NOMO-1 treated with dmso at 0.1 percent for 144 hours (cell line): Measurements from ENCODE around the gene FRAS1.
"Not testable (repeated sequence)": the region's sequence is repeated elsewhere in the genome, so short reads cannot be mapped to it uniquely, and the experiment has no call there.

ENCODE experiments used
- DNase-seq: peaks from one replicate; lab custom pipeline; 2025; ENCODE audit not compliant: unreplicated experiment; lab: John Stamatoyannopoulos, UW

Gene FRAS1

DNA sequence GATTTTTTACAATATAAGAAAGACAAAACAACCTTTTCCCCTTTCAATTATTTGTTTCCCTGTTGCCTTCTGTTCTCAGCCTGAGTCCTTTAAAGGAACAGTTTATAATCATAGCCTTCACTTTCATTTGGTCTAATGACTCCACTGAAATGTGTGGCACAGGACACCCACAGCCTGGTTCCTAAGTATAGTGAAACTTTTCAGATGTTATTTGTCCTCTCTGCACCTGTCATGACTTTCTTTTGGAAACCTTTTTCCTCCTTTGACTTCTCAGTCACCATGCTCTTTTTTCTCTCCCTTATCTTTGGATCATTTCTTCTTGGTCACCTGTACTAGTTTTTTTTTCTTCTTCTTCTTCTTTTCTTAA is 256.6 kb downstream of the FRAS1 start:
- DNase-seq: no peak

DNA sequence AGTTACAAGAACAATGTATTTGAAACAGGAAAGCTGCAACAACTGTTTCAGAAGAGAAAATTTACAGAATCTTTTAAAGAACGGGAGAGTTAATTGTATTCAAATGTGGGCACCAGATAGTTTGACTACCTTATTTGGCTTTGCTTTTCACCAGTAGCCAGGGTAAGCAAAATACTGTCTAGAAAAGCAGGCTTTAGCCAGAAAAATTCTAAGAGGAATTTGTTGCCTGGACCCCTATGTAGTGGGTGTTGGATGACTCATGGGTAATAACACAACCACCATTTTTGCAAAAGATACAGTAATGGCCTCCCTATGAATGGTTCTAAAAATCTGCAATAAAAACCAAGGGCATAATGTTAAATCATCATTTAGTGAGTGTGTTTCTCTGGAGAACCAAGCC is 261.0 kb downstream of the FRAS1 start:
- DNase-seq: no peak

DNA sequence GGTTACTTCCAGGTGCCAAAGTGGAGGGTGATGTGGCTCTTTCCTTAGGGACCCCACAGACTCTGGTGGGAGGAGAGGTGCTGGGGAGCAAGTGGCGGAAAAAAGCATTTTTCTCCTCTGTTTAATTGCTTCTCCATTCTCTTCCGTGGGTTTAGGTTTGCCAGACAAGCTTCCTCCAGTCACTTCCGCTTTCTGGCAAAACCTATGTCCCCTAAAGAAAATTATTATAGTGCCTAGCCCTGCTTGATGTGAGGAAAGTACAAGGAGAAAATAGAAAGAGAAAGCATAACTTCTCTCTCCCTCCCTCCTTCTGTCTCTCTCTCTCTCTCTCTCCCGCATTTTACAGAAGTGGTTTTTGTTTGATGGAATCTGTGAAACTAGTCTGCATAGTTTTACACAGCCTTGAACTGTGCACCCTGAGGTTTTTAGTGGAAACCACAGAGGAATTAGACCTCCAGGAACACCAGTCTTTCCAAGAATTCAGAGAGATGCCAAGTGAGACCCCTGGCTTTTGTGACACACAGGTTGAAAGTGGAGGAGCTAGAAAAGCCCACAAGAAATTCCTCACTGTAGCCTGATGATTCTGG is 263.3 kb downstream of the FRAS1 start:
- peak; percentile 67 for DNase-seq

DNA sequence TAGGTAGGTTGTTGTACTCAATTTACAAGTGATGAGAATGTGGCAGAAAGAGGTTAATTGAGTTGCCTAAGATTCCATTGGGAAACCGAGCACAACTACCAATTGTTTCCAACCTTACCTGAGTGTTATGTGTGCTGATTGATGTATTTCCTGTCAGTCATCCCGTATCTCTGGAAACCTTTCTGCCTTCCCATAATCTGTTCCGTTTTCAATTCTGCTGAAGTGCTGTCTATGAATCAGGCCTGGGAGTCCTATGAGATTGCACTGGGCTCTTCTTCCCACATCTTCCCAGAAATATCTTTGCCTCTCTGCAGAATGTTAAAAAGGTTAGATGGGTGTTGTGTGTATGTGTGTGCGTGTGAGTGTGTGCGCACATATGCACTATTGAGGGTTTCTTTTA is 264.9 kb downstream of the FRAS1 start:
- no peak for DNase-seq

DNA sequence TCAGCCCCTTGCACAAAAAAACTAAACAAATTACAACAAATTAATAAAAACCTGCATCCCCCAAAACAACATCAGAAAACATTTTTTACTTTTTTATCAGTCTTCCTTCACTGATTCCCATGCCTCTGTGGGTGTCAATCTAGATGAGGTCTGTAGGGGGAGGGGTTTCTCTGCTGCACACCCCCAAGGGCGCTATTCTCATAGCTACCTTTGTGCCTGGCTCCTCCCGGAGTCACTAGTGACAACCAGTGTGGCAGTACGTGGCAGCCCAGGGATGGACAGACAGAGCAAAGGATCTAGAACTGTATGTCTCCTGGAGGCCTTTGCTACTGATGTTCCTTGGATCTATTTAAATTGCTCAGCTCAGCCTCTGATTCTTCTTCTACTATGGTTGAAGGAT is 266.3 kb downstream of the FRAS1 start:
- DNase-seq: no peak

DNA sequence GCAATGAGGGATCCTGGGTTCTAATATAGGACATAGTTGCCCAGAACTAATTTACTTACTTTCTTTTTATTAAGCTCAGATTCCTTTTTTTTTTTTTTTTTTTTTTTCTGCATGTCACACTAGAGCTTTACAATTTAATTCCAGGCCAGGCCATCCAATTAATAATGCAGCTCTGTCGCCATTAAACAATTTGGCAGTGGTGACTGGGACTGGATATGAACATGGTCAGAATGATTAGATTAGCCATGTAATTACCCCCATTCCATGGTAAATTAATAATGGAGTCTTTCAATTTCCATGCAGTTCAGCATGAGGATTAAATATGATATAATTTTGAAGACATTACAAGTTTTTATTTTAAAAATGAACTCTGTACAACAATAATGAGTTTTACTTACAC is 267.5 kb downstream of the FRAS1 start:
- no peak for DNase-seq

DNA sequence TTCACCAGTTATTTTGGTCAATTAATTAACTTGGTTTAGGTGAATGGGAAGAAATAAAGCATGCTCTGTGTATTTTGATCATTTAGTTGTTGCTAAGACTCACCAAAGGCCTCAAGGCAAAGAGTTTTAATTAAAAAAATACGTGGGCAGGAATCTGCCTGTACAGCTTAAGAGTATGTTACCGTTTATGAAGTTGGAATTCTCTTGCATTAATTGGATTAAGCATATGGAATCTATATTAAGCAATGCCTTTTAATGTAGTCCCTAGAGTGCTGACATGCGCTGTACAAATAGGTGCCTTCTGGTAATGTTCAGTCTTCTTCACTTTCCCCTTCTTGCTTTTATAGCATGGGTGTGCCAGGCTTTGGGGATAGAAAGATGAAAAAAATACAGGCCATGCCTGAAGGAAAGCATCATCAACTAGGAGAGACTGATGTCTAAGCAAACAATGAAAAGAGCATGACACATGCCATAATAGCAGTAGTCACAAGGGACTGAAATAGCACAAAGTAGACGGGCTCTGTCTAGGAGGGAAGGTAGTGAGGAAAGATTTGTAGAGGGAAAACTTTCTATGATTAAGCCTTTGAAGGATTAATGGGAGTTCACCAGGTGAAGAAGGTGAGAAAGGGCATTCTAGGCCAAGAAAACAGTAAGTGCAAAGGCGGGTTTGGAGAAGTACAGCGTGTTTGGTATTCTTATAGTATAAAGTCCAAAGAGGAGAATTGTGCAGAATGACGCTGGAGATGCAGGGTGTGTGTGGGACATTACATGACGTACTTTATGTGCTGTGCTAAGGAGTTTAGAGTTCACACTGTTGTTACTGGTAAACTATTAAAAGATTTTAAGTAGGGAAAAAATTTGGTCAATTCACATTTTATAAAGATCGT is 268.4 kb downstream of the FRAS1 start:
- DNase-seq: no peak

DNA sequence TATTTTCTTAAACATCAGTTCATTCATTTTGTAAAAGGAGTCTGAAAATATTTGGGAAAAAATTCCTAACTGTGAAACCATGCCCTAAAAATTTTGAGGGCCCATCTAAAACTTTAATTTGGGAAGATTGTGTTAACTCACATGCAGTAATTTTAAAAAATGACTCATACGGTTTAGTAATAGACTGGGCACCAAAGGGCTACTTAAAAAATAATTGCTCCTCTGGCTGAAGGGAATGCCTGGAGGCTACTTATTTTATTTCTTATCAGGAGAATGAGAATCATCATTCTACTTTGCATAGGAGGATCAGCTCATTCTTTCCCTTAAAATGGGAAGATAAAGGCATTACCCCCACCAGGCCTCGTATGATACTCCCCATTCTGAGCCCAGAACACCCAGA is 271.5 kb downstream of the FRAS1 start:
- DNase-seq: not testable (repeated sequence)

DNA sequence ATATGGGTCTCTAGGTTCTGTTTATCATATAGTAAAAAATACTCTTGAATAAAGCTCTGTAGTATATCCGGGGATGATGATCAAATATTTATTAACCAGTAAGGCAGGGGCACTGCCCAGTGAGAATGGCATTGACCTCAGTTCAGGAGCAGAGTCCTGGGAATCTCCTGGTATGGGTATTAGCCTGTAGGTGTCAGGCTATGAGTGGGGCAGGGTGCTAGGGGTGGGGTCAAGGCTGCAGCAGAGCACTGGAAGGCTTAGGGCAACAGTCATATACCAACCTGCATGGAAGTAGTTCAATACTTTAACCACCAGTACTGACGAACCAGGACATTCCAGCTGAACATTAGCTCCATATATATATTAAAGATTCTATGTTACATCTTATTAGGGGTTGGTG is 274.1 kb downstream of the FRAS1 start:
- DNase-seq: no peak

DNA sequence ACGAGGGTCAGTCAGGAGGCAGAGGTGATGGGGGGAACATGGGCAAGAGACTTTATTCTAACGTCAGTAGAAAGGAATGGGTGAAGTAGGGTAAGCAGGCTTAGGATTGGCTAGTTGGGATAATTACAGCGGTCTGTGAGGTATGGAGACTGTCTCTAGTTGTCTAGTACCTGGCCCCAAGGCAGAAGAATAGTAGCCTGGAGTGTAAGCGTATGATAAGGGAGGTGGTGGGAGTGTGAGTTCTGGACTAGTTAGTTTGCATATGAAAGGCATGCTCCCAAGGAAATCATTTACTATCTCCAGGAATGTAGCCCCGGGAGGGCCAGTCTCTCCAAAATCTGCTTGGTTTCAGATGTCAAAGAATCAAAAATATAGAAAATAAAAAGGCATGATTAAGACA is 274.8 kb downstream of the FRAS1 start:
- no peak for DNase-seq

DNA sequence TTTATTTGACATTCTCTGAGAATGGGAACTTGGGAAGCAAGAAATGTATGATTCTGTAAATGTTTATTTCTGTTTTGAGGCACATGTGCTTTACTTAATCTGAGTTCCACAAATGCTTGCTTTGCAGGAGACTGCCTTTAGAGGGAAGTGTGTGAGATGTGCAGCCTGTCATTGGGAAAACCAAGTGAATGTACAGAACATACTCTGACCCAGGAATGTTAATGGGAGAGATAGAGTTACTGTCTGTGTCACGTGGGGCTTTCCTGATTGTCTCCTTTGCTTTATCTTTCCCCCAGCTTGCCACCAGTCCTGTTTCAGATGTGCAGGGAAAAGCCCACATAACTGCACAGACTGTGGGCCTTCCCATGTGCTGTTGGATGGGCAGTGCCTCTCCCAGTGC is 275.9 kb downstream of the FRAS1 start:
- DNase-seq: no peak

DNA sequence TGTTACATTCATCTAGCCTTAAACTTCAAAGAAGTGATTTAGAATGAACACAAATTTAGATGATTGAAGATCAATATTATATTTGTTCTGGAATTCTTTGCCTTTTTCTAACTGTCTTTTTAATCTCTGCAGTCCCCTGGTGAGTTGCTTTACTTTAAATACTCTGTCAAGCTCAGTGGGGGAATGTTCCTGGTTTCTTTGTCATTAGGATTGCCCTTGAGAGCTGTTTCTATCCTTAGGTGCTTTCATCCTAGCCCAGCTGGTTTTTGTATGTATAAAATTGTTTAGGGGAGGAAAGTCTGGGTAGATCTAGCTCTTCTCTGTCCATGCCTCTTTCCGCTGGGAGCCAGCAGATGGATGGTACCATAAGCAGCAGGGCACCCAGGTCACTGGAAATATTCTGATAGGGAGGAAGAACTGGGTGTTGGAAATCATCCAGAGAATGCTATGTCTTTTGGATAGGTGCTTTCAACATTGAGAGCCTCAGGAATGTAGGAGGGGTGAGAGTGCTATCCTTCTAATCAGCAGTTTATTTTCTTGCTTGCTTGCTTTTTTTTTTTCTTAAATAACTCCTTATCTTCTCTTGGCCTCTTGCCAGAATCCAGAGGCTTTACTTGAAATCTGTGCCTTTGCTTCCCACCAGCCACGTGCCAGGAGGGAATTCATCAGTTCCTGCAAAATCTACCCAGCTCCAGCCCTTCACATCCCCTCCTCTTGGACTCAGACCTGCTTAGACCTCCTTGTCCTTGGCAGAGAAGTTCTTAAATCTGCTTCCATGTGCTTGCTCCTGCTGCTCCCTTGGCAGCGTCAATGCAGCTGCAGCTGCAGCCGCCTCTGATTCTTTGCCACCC is 279.2 kb downstream of the FRAS1 start:
- no peak for DNase-seq

DNA sequence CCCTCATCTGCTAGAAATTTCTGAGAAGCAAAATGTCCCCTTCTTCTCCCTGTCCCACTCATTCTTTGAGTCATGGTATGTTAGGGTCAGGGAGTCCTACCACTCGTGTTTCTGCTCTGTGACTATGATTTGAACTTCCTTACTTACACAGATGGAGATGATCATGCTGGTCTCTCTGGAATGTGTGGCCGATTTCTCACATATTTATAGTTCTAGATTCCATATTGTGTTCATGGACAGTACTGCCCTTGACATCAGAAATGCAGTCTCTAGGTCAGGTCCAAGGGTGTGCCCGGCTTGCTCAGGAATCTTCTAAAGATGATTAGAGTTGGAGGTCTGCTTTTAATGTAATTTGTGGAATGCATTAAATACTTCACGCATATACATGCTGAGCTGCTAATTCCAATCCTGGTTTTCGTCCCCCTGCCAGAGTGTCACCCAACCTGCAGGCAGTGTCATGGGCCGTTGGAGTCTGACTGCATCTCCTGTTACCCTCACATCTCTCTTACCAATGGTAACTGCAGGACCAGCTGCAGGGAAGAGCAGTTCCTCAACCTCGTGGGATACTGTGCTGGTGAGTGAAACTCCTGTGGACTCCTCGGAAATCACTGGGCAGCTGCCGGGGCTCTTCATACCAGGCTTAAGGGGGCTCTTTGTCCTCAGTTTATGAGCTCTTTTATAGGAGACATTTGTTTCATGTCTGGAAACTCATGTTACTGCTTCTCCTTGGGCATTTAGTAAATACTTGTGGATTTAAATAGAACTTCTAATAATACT is 280.3 kb downstream of the FRAS1 start:
- no peak for DNase-seq

DNA sequence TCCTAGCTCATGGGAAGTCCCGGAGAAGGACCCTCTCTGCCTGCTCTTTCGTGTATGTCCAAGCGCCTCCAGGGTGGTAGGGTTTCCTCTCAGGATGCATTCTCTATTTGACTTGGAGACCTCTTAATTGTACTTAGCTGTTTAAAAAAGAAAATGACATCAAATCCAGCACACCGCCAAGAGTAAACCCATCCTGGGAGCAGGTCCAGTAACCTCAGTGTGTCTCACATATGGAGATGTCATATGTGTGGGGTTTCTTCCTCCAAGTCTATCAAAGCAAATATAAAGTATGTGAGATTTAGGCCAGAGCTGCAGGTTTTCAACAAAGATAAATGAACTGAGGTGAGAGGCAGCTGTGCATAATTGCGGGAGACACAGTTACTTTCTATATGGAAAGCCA is 285.0 kb downstream of the FRAS1 start:
- no peak for DNase-seq

DNA sequence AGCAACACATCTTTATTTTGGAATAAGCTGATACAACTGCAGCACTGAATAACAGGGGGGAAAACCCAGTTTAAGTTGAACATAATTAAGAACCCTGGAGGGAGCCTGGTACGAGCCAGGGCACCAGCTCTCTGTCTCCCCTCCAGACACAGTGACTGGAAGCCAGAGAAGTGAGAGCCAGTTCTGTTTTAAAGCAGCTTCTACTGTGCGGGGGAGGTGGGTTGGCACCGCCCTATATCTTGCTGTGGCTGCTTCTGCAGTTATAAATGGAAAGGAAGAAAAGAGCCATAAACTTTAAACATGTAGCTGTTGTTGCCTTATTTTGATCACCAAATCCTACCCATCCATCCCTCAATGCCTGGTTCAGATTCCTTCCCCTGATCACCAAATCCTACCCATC is 286.6 kb downstream of the FRAS1 start:
- DNase-seq: no peak

DNA sequence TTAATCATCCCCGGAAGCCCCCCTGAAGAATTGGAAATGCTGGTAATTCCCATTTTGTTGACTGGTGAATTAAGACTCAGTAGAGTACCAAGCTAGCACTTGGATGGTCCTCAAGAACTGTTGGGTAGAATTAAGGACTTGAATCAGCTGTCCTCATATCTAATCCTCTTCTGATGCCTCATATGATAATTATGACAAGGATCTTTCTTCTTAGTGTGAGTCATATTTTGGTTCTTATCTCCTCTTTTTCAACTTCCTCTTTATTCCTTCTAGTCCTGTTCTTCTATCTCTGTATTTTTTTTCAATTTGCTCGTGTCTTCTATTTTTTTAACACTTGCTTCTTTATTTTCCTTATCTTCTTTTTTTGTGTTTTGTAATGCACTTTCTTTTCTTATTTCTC is 288.1 kb downstream of the FRAS1 start:
- DNase-seq: no peak

DNA sequence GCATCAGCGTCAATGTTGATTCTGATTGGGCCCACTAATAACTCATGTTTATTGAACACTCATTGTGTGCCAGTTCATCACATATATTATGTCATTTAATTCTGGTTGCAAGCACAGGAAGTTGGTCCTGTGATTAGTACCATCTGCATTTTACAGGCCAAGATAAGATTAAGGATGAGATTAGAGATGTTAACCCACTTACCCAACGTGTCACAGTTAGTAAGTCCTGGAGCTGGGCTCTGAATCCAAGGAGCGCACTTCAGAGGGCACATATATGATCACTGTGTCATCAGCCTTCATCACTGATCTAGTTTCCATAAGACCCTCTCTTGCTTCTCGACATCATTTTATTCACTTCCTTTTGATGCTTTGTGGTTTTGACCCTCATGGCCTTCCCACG is 289.1 kb downstream of the FRAS1 start:
- no peak for DNase-seq

DNA sequence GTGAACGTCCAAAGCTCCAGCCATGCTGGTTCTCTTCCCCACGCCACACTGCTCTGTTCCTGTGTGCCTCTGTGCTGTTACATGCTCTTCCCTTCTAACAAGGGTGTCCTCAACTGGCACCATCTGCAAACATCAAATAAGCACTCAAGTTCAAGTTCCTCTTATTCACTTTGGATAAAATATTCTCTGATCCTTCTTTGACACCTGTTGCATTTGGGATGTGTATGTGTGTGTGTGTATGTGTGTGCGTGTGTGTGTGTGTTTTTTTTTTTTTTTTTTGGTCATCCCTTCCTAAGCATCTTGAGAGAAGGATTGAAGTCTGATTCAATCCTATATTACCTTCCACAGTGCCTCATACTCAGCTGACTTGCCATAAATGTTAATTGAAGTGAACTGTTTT is 290.4 kb downstream of the FRAS1 start:
- no peak for DNase-seq

DNA sequence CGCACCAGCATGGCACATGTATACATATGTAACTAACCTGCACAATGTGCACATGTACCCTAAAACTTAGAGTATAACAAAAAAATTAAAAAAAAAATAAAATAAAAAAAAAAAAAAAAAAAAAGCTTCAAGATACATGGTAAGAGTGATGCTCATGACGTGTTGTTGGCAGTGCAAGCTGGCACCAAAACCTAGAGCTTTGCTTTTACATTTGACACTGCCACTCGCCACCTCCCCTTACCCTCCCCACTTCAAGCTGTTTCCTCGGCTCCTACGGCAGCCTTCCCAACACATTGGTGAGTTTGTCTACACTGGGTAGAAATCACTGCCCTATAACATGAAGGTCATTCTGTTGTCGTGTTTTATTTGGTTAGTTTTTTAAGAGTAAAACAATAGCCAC is 296.8 kb downstream of the FRAS1 start:
- no peak for DNase-seq

DNA sequence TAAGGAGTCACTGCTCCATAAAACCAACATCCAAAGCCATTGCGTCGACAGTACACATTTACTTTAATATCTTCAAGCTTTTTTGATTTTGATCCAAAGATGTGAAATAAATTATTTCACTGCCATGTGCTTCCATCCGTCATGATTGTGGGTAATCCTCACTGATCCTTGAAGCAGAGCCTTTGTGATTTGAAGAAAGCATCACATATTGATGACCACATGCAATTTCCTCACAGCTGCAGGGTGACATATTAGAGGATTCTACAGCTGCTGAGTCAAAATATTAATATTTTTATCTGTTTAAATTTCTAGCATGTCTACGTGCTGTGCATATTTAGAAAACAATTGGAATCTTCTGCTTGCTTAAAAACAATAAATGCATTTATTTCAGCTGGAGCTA is 297.7 kb downstream of the FRAS1 start:
- no peak for DNase-seq

DNA sequence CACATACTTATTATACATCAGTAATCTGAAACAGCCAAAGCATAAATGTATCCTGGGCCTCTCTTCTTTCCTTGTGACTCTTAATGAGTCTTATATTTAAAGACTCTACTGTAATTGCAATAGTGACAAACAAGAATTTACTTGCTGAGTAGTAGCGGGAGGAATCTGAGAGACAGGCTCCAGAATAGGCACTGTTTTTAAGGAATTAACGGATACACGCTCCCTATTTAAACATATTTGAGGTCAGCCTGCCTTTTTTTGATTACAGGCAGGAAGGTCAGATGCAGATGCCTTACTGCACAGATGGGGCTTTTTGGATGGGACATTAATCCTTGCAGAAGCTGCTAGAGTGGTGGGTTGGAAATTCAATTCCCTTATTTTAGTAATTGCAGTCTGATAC is 298.2 kb downstream of the FRAS1 start:
- no peak for DNase-seq
